ENCODE results near the gene WDR27. TPM values are rescaled to one million over a fixed set of nuclear protein-coding genes. Genes with fewer than 3 reads are reported as not detected.

Gene WDR27
- total and polyA plus RNA-seq, 2 donors from 2014 or later, result 12.3 to 45.0 TPM

GRCh38 chr6:169490246-169490641 lies 211.6 kb downstream of the WDR27 start:
- H3K27me3 ChIP-seq (ENCODE audit: control insufficient read depth, insufficient read depth, low read length), result no peaks in the 10 kb centered on the region
- FAIRE-seq, result no peak
- DNase-seq, result no peak
- H3K9ac ChIP-seq (ENCODE audit: low read length in 3 of 3), result no peak overlapping the region
- H3K4me1 ChIP-seq (ENCODE audit: control insufficient read depth in 2 of 3, insufficient read depth in 2 of 3, low read depth in 1 of 3, low read length in 3 of 3), result no peaks in the 10 kb centered on the region
- H3K27ac ChIP-seq (ENCODE audit: low read depth in 2 of 2, low read length in 2 of 2), result no peak overlapping the region
- H3K36me3 ChIP-seq (ENCODE audit: control insufficient read depth in 2 of 3, insufficient read depth in 3 of 3, low read length in 3 of 3), result no peaks in the 10 kb centered on the region
- H3K4me3 ChIP-seq (ENCODE audit: low read length in 3 of 3), result no peak overlapping the region
- intact Hi-C loops (cut with DNase I), result no loop called here
- no peak for TF ChIP-seq CTCF (IDR thresholded peaks at IDR 0.05; ENCODE audit: borderline replicate concordance, extremely low read depth, insufficient read depth)
- peaks cover 0 to 5% (median 2%) of the 10 kb centered on the region in 3 donors for H3K9me3 ChIP-seq (ENCODE audit: control insufficient read depth in 2 of 3, insufficient read depth in 1 of 3, low read length in 3 of 3)

GRCh38 chr6:169489563-169490245 lies 212.1 kb downstream of the WDR27 start:
- Histone ChIP-seq H3K4me3 (ENCODE audit: low read length in 3 of 3) (no peak overlapping the region), H3K27me3 (ENCODE audit: control insufficient read depth, insufficient read depth, low read length) (no peaks in the 10 kb centered on the region), H3K9ac (ENCODE audit: low read length in 3 of 3) (no peak overlapping the region), H3K4me1 (ENCODE audit: control insufficient read depth in 2 of 3, insufficient read depth in 2 of 3, low read depth in 1 of 3, low read length in 3 of 3) (no peaks in the 10 kb centered on the region), H3K9me3 (ENCODE audit: control insufficient read depth in 2 of 3, insufficient read depth in 1 of 3, low read length in 3 of 3) (peaks cover 0 to 5% (median 2%) of the 10 kb centered on the region in 3 donors), H3K27ac (ENCODE audit: low read depth in 2 of 2, low read length in 2 of 2) (no peak overlapping the region), H3K36me3 (ENCODE audit: control insufficient read depth in 2 of 3, insufficient read depth in 3 of 3, low read length in 3 of 3) (no peaks in the 10 kb centered on the region)
- no peak for FAIRE-seq
- DNase-seq, result no peak
- TF ChIP-seq CTCF (IDR thresholded peaks at IDR 0.05; ENCODE audit: borderline replicate concordance, extremely low read depth, insufficient read depth), result no peak
- intact Hi-C loops (cut with DNase I), result no loop called here

- FAIRE-seq, result no peak
Observed at GRCh38 chr6:169487579-169488436, 214.0 kb downstream of the WDR27 start.

More at GRCh38 chr6:169487579-169488436, 214.0 kb downstream of the WDR27 start:
- Histone ChIP-seq H3K27me3 (ENCODE audit: control insufficient read depth, insufficient read depth, low read length) (no peaks in the 10 kb centered on the region), H3K9me3 (ENCODE audit: control insufficient read depth in 2 of 3, insufficient read depth in 1 of 3, low read length in 3 of 3) (peaks cover 0 to 5% (median 2%) of the 10 kb centered on the region in 3 donors), H3K4me3 (ENCODE audit: low read length in 3 of 3) (no peak overlapping the region), H3K36me3 (ENCODE audit: control insufficient read depth in 2 of 3, insufficient read depth in 3 of 3, low read length in 3 of 3) (no peaks in the 10 kb centered on the region), H3K9ac (ENCODE audit: low read length in 3 of 3) (no peak overlapping the region), H3K27ac (ENCODE audit: low read depth in 2 of 2, low read length in 2 of 2) (no peak overlapping the region), H3K4me1 (ENCODE audit: control insufficient read depth in 2 of 3, insufficient read depth in 2 of 3, low read depth in 1 of 3, low read length in 3 of 3) (no peaks in the 10 kb centered on the region)
- TF ChIP-seq CTCF (IDR thresholded peaks at IDR 0.05; ENCODE audit: borderline replicate concordance, extremely low read depth, insufficient read depth), result peak; percentile 22
- intact Hi-C loops (cut with DNase I), result no loop called here
- DNase-seq, result peak in 3 of 5 donors; percentile 23 to 74 (median 34)

Measured in kidney (tissue), 14 donors.